Non-pigmented ciliary epithelial cell (primary cell): Measurements from ENCODE around the gene ENTHD1.

ENCODE experiments used
- DNase-seq: peaks from one replicate; pipeline ENCODE4 v3.0.0-alpha.2; 2010; ENCODE audit warnings: low read depth

ENTHD1 gene

GRCh38 chr22:39845529-39845928 lies 48.0 kb downstream of the ENTHD1 start:
- no peak for DNase-seq

- no peak for DNase-seq
Observed at GRCh38 chr22:39839917-39840510, 53.5 kb downstream of the ENTHD1 start.

- DNase-seq: no peak
Observed at GRCh38 chr22:39839204-39839603, 54.4 kb downstream of the ENTHD1 start.

- no peak for DNase-seq
Observed at GRCh38 chr22:39833610-39834009, 60.0 kb downstream of the ENTHD1 start.

GRCh38 chr22:39833093-39833492 lies 60.5 kb downstream of the ENTHD1 start:
- no peak for DNase-seq

- no peak for DNase-seq
Observed at GRCh38 chr22:39832627-39833074, 60.9 kb downstream of the ENTHD1 start.

- no peak for DNase-seq
Observed at GRCh38 chr22:39825661-39826102, 67.9 kb downstream of the ENTHD1 start.

GRCh38 chr22:39821008-39821407 lies 72.6 kb downstream of the ENTHD1 start:
- DNase-seq: no peak

GRCh38 chr22:39820256-39820655 lies 73.3 kb downstream of the ENTHD1 start:
- DNase-seq: peak; percentile 37

GRCh38 chr22:39819429-39819828 lies 74.1 kb downstream of the ENTHD1 start:
- DNase-seq: no peak

- DNase-seq: peak; percentile 17
Observed at GRCh38 chr22:39818094-39818493, 75.5 kb downstream of the ENTHD1 start.

- no peak for DNase-seq
Observed at GRCh38 chr22:39815932-39816331, 77.6 kb downstream of the ENTHD1 start.

- no peak for DNase-seq
Observed at GRCh38 chr22:39814899-39815298, 78.7 kb downstream of the ENTHD1 start.

GRCh38 chr22:39809772-39810557 lies 83.6 kb downstream of the ENTHD1 start:
- DNase-seq: no peak

- no peak for DNase-seq
Observed at GRCh38 chr22:39808081-39808480, 85.5 kb downstream of the ENTHD1 start.

GRCh38 chr22:39806109-39806508 lies 87.5 kb downstream of the ENTHD1 start:
- no peak for DNase-seq

- no peak for DNase-seq
Observed at GRCh38 chr22:39805117-39805516, 88.4 kb downstream of the ENTHD1 start.

- DNase-seq: no peak
Observed at GRCh38 chr22:39802682-39803081, 90.9 kb downstream of the ENTHD1 start.

GRCh38 chr22:39800790-39801520 lies 92.6 kb downstream of the ENTHD1 start:
- DNase-seq: no peak

GRCh38 chr22:39797528-39798147 lies 95.9 kb downstream of the ENTHD1 start:
- DNase-seq: no peak

- DNase-seq: no peak
Observed at GRCh38 chr22:39789788-39790187, 103.8 kb downstream of the ENTHD1 start.

- DNase-seq: no peak
Observed at GRCh38 chr22:39785232-39785631, 108.3 kb downstream of the ENTHD1 start.
